ENCODE results near the gene KPNA1. TPM values are rescaled to one million over a fixed set of nuclear protein-coding genes. Genes with fewer than 3 reads are reported as not detected.

Gene KPNA1
- total RNA-seq, 1 donor from 2014 or later = 73.4 TPM

- Mint-ChIP-seq H3K27me3 (ENCODE audit: unreplicated experiment) (no peaks in the 10 kb centered on the region), H3K9me3 (ENCODE audit: unreplicated experiment) (no peaks in the 10 kb centered on the region), H3K4me3 (ENCODE audit: unreplicated experiment) (peak overlapping the region; percentile 94), H3K36me3 (ENCODE audit: unreplicated experiment) (peaks cover 6% of the 10 kb centered on the region), H3K27ac (ENCODE audit: unreplicated experiment) (peak overlapping the region; percentile 98), H3K4me1 (ENCODE audit: unreplicated experiment) (peaks cover 30% of the 10 kb centered on the region)
- no peak for TF ChIP-seq CTCF (IDR thresholded peaks at IDR 0.05)
- DNase-seq (ENCODE audit: extremely low spot score, unreplicated experiment) = no peak
Measured at GRCh38 chr3:122414391-122414790, 100.3 kb downstream of the KPNA1 start.

GRCh38 chr3:122410639-122411038 is 104.1 kb downstream of the KPNA1 start:
- H3K36me3 Mint-ChIP-seq (ENCODE audit: unreplicated experiment) = peaks cover 24% of the 10 kb centered on the region
- H3K27ac Mint-ChIP-seq (ENCODE audit: unreplicated experiment) = no peak overlapping the region
- no peak for DNase-seq (ENCODE audit: extremely low spot score, unreplicated experiment)
- no peaks in the 10 kb centered on the region for H3K9me3 Mint-ChIP-seq (ENCODE audit: unreplicated experiment)
- TF ChIP-seq CTCF (IDR thresholded peaks at IDR 0.05) = no peak
- H3K4me1 Mint-ChIP-seq (ENCODE audit: unreplicated experiment) = peaks cover 15% of the 10 kb centered on the region
- H3K4me3 Mint-ChIP-seq (ENCODE audit: unreplicated experiment) = no peak overlapping the region
- H3K27me3 Mint-ChIP-seq (ENCODE audit: unreplicated experiment) = no peaks in the 10 kb centered on the region

- H3K4me1 Mint-ChIP-seq (ENCODE audit: unreplicated experiment) = peaks cover 13% of the 10 kb centered on the region
- H3K36me3 Mint-ChIP-seq (ENCODE audit: unreplicated experiment) = peaks cover 24% of the 10 kb centered on the region
- TF ChIP-seq CTCF (IDR thresholded peaks at IDR 0.05) = no peak
- no peak for DNase-seq (ENCODE audit: extremely low spot score, unreplicated experiment)
- no peak overlapping the region for H3K27ac Mint-ChIP-seq (ENCODE audit: unreplicated experiment)
- H3K4me3 Mint-ChIP-seq (ENCODE audit: unreplicated experiment) = no peak overlapping the region
- H3K27me3 Mint-ChIP-seq (ENCODE audit: unreplicated experiment) = no peaks in the 10 kb centered on the region
- H3K9me3 Mint-ChIP-seq (ENCODE audit: unreplicated experiment) = no peaks in the 10 kb centered on the region
Measured at GRCh38 chr3:122410111-122410510, 104.6 kb downstream of the KPNA1 start.

- no peak for TF ChIP-seq CTCF (IDR thresholded peaks at IDR 0.05)
- DNase-seq (ENCODE audit: extremely low spot score, unreplicated experiment) = no peak
- Mint-ChIP-seq H3K9me3 (ENCODE audit: unreplicated experiment) (no peaks in the 10 kb centered on the region), H3K4me3 (ENCODE audit: unreplicated experiment) (no peak overlapping the region), H3K36me3 (ENCODE audit: unreplicated experiment) (peaks cover 24% of the 10 kb centered on the region), H3K4me1 (ENCODE audit: unreplicated experiment) (peaks cover 6% of the 10 kb centered on the region), H3K27me3 (ENCODE audit: unreplicated experiment) (no peaks in the 10 kb centered on the region), H3K27ac (ENCODE audit: unreplicated experiment) (no peak overlapping the region)
Measured at GRCh38 chr3:122409446-122409845, 105.3 kb downstream of the KPNA1 start.

GRCh38 chr3:122407946-122408345 is 106.8 kb downstream of the KPNA1 start:
- DNase-seq (ENCODE audit: extremely low spot score, unreplicated experiment) = no peak
- Mint-ChIP-seq H3K27ac (ENCODE audit: unreplicated experiment) (no peak overlapping the region), H3K4me1 (ENCODE audit: unreplicated experiment) (no peaks in the 10 kb centered on the region), H3K36me3 (ENCODE audit: unreplicated experiment) (peaks cover 29% of the 10 kb centered on the region), H3K9me3 (ENCODE audit: unreplicated experiment) (no peaks in the 10 kb centered on the region), H3K27me3 (ENCODE audit: unreplicated experiment) (no peaks in the 10 kb centered on the region), H3K4me3 (ENCODE audit: unreplicated experiment) (no peak overlapping the region)
- TF ChIP-seq CTCF (IDR thresholded peaks at IDR 0.05) = no peak

Measured in osteocyte (in vitro differentiated cells).